GM12878 (cell line): Measurements from ENCODE around the gene FAM89B. TPM values are rescaled to one million over a fixed set of nuclear protein-coding genes. Genes with fewer than 3 reads are reported as not detected.

Source experiments
- ATAC-seq: fragments of 200-7000 bp; cut with Tn5 transposase; 3 replicates; pipeline ENCODE4 v1.9.1; 2020; ENCODE audit warnings: mild to moderate bottlenecking, moderate library complexity
- BruUV-seq: library from RNA; stranded (reverse); fragments of 400-500 nt; replicated peaks from 2 replicates; lab custom pipeline; 2021; lab: Mats Ljungman, UMichigan
- CTCF ChIA-PET: fragments of 300-600 bp; sonication (Branson Sonifier 250); formaldehyde crosslinking; extraction: SDS; loops from one replicate; lab custom pipeline; 2021; ENCODE audit warnings: inconsistent platforms; lab: Yijun Ruan, JAX
- POLR2A ChIA-PET: fragments of 350-600 bp; formaldehyde crosslinking; extraction: SDS; loops from one replicate; lab custom pipeline; 2021; ENCODE audit warnings: inconsistent platforms; lab: Charles Lee
- RAD21 ChIA-PET: fragments of 300-600 bp; sonication (Branson Sonifier 250); formaldehyde crosslinking; loops from one replicate; lab custom pipeline; 2023; ENCODE audit warnings: antibody characterized with exemption; ENCODE audit not compliant: unreplicated experiment; lab: Charles Lee
- SMC1A ChIA-PET: fragments of 300-600 bp; sonication (Branson Sonifier 250); formaldehyde crosslinking; loops from one replicate; lab custom pipeline; 2023; ENCODE audit not compliant: unreplicated experiment, uncharacterized antibody; lab: Charles Lee
- DNase-seq: peaks from one replicate; pipeline ENCODE4 v3.0.0-alpha.2; 2011; ENCODE audit warnings: low read depth, low spot score
- FAIRE-seq: peaks from 3 replicates; lab custom pipeline; 2011; peaks lifted over from hg19 to GRCh38; lab: Jason Lieb, UNC
- H2AFZ ChIP-seq: 2 replicates; pipeline ENCODE4 v1.6.0; 2011; ENCODE audit warnings: low read depth, low read length, control low read depth; ENCODE audit not compliant: control insufficient read depth
- H3K27ac ChIP-seq: 2 replicates; pipeline ENCODE4 v1.5.1; 2011; ENCODE audit warnings: control low read depth; ENCODE audit not compliant: control insufficient read depth, insufficient read depth
- H3K27me3 ChIP-seq, 2 experiments: replicated peaks in 1 of 2; 2 replicates each; pipeline versions ENCODE4 v1.6.0 to v1.6.1; 2011; ENCODE audit warnings: low read length in 1 of 2; ENCODE audit not compliant: control insufficient read depth in 2 of 2, insufficient read depth in 2 of 2
- H3K36me3 ChIP-seq, 2 experiments: 2 replicates each; pipeline ENCODE4 v1.5.1; 2011; ENCODE audit warnings: low read length in 1 of 2; ENCODE audit not compliant: control insufficient read depth in 2 of 2, insufficient read depth in 2 of 2
- H3K4me1 ChIP-seq: 2 replicates; pipeline ENCODE4 v1.6.1; 2011; ENCODE audit warnings: mild to moderate bottlenecking, low read length, moderate library complexity, mixed read lengths; ENCODE audit not compliant: control insufficient read depth, insufficient read depth
- H3K4me2 ChIP-seq: 2 replicates; pipeline ENCODE4 v1.6.0; 2011; ENCODE audit warnings: control low read depth; ENCODE audit not compliant: control insufficient read depth, insufficient read depth
- H3K4me3 ChIP-seq: fragments of 200-600 bp; sonication (generic); 2 replicates; pipeline ENCODE4 v1.5.1; 2016
- H3K79me2 ChIP-seq: 2 replicates; pipeline ENCODE4 v1.6.0; 2011; ENCODE audit warnings: low read length; ENCODE audit not compliant: control insufficient read depth, insufficient read depth
- H3K9ac ChIP-seq: 2 replicates; pipeline ENCODE4 v1.8.0; 2011; ENCODE audit warnings: low read length, control low read depth, mixed read lengths; ENCODE audit not compliant: control insufficient read depth, insufficient read depth
- H3K9me3 ChIP-seq: replicated peaks from 3 replicates; pipeline ENCODE4 v1.5.1; 2011; ENCODE audit warnings: mild to moderate bottlenecking, low read length; ENCODE audit not compliant: control insufficient read depth, insufficient read depth
- H4K20me1 ChIP-seq: 2 replicates; pipeline ENCODE4 v1.6.0; 2011; ENCODE audit not compliant: control insufficient read depth, insufficient read depth
- HDGF ChIP-seq: fragments of 450-650 bp; IDR thresholded peaks from 2 replicates; pipeline ENCODE4 v1.6.1; 2016; ENCODE audit warnings: antibody characterized with exemption
- IRF5 ChIP-seq: fragments of 450-650 bp; IDR thresholded peaks from 2 replicates; pipeline ENCODE4 v1.6.1; 2017; ENCODE audit warnings: borderline replicate concordance
- NFIC ChIP-seq: IDR thresholded peaks from 2 replicates; pipeline ENCODE4 v1.6.1; 2012; ENCODE audit warnings: low read depth, mild to moderate bottlenecking, inconsistent platforms, low read length, moderate library complexity
- NR2C2 ChIP-seq: IDR thresholded peaks from 2 replicates; pipeline ENCODE4 v1.6.1; 2011; ENCODE audit warnings: borderline replicate concordance, low read depth; ENCODE audit not compliant: control insufficient read depth, insufficient read length
- SMC3 ChIP-seq: IDR thresholded peaks from 2 replicates; pipeline ENCODE4 v1.6.1; 2011; ENCODE audit warnings: low read length, improper control_type of control experiment, borderline replicate concordance
- WGBS: methylation state at CpG from one replicate; pipeline ENCODE4 v1.1.6; 2016; ENCODE audit warnings: low lambda C conversion rate; ENCODE audit not compliant: insufficient replicate concordance, insufficient coverage; ENCODE audit errors: missing lambda C conversion rate; 5-methylcytosine and 5-hydroxymethylcytosine counted together
- in situ Hi-C: fragments of 300-500 bp; cut with MboI; formaldehyde crosslinking; loops from 9 replicates; pipeline ENCODE4 v1.14.3; 2018; ENCODE audit warnings: mixed read lengths
- intact Hi-C: fragments of 100-400 bp; cut with micrococcal nuclease; formaldehyde crosslinking; loops from one replicate; pipeline ENCODE4 v1.14.2; 2022; ENCODE audit not compliant: unreplicated experiment
- polyA plus RNA-seq, 11 experiments: library from polyadenylated mRNA; depleted of rRNA in 4 of 11; unstranded in 6 of 11; stranded (reverse) in 5 of 11; fragments of >200 nt; fragmentation: Nextera tagmentation in 4 of 11; fragmentation: Illumina TruSeq in 1 of 11; extraction: Ambion mirVana in 4 of 11; extraction: Trizol in 1 of 11; gene quantifications; 1 replicate in 1 of 11; 2 replicates in 10 of 11; pipeline versions ENCODE4 v1.2.1 to v1.2.3, GENCODE V29; 2011 to 2016; ENCODE audit warnings: inconsistent platforms in 2 of 11, missing spikeins in 2 of 11, low read depth in 1 of 11
- total RNA-seq, 4 experiments: library from RNA; depleted of rRNA in 3 of 4; stranded (reverse); fragments of >200 nt in 3 of 4; fragmentation: Illumina TruSeq in 1 of 4; extraction: Trizol in 1 of 4; gene quantifications; 2 replicates each; pipeline versions ENCODE4 v1.2.1 to v1.2.3, GENCODE V29; 2013 to 2021

Gene FAM89B
- total and polyA plus RNA-seq, 10 of the 15 experiments (the other 5 are each of a cell fraction or from before 2014, with no cell fraction given): 0.34 to 36.7 (median 9.8) TPM

GRCh38 chr11:65590240-65590738 is 18.0 kb downstream of the FAM89B start:
- Histone ChIP-seq H3K9ac (no peak overlapping the region), H3K4me3 (no peak overlapping the region), H4K20me1 (no peaks in the 10 kb centered on the region), H3K4me1 (peaks cover 45% of the 10 kb centered on the region), H3K4me2 (no peak overlapping the region), H3K27me3 (no peaks in the 10 kb centered on the region), H3K36me3 (peaks cover 2 to 8% of the 10 kb centered on the region in 2 experiments; a peak in 3 of 4 replicates), H3K27ac (no peak overlapping the region), H2AFZ (no peak overlapping the region), H3K9me3 (no peaks in the 10 kb centered on the region)
- ATAC-seq (no peak), FAIRE-seq (no peak), DNase-seq (no peak)
- WGBS: 66% methylated on average over 8 of the region's 8 CpGs
- no TSS peak for BruUV-seq
- RAD21 ChIA-PET: interaction anchor here (0.6 to 6.5 kb wide), 8 partner anchors 14 to 93 kb away, joined by 3 to 132 read pairs (median 10); partner anchors contain the start of genes EHBP1L1, FAM89B, PCNX3 and ZNRD2
- CTCF ChIA-PET: interaction anchor here (0.6 to 5.9 kb wide), 10 partner anchors 13 to 63 kb away, joined by 3 to 130 read pairs (median 7); partner anchors contain the start of genes EHBP1L1, FAM89B, MAP3K11 and PCNX3
- in situ Hi-C loops: no loop called here
- SMC1A ChIA-PET: interaction anchor here (1.0 to 6.2 kb wide), 9 partner anchors 8 to 227 kb away, joined by 3 to 93 read pairs (median 7); partner anchors contain the start of genes EHBP1L1, FAM89B and PCNX3
- POLR2A ChIA-PET: interaction anchor here (0.7 to 6.0 kb wide), 10 partner anchors 13 to 171 kb away, joined by 3 to 129 read pairs (median 4); partner anchors contain the start of genes EHBP1L1, FAM89B, MAP3K11 and SIPA1
- TF ChIP-seq HDGF (peak; percentile 10), NR2C2 (no peak), IRF5 (no peak), SMC3 (no peak), NFIC (no peak)
- TF ChIP-seq, all 136 proteins: peak for 1
- peaks cover 16% of the 10 kb centered on the region for H3K79me2 ChIP-seq
- intact Hi-C loops: no loop called here
